G401 (cell line): ENCODE results near the gene ASF1A. TPM values are rescaled to one million over a fixed set of nuclear protein-coding genes. Genes with fewer than 3 reads are reported as not detected.

Experiments used
- DNase-seq: peaks from one replicate; pipeline ENCODE4 v3.0.0-alpha.2; 2015; ENCODE audit warnings: low spot score
- in situ Hi-C: cut with HindIII; loops from 2 replicates; pipeline ENCODE4 v1.10.0; 2016; ENCODE audit warnings: low sequenced_read_pairs, mixed read lengths
- total RNA-seq: library from RNA; depleted of rRNA; stranded (reverse); fragments of >200 nt; shearing (Covaris generic); gene quantifications from 2 replicates; pipeline ENCODE4 v1.2.3, GENCODE V29; 2014

Gene ASF1A
- total RNA-seq, 1 experiment from 2014 or later = 39.9 TPM

DNA sequence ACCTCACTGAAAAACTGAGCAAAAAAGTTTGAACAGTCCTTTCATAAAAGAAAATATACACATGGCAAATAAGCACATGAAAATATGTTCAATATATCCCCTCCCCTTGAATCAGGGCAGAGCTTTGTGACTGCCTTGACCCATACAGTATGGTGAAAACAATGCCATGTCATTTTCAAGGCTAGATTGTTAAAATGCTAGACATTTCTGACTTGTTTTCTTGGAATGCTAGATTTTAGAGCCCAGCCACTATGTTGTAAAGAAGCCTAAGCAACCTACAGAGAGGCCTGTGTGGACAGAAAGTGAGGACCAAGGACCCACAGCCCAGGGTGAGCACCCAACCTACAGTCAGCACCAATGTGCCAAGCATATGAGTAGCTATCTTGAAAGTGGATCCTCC, 17.1 kb upstream of the ASF1A start:
- DNase-seq = no peak
- in situ Hi-C loops = no loop called here

DNA sequence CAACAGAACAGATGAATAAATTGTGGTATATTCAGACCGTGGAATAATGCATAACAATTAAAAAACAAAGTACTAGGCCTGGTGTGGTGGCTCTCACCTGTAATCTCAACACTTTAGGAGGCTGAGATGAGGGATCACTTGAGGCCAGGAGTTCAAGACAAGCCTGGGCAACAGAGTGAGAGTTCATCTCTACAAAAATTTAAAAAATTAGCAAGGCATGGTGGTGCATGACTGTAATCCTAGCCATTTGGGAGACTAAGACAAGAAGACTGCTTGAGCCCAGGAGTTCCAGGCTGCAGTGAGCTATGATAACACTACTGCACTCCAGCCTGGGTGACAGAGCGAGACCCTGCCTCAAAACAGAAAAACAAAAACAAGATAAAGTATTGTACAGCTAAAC, 16.1 kb upstream of the ASF1A start:
- DNase-seq = no peak
- in situ Hi-C loops = no loop called here

DNA sequence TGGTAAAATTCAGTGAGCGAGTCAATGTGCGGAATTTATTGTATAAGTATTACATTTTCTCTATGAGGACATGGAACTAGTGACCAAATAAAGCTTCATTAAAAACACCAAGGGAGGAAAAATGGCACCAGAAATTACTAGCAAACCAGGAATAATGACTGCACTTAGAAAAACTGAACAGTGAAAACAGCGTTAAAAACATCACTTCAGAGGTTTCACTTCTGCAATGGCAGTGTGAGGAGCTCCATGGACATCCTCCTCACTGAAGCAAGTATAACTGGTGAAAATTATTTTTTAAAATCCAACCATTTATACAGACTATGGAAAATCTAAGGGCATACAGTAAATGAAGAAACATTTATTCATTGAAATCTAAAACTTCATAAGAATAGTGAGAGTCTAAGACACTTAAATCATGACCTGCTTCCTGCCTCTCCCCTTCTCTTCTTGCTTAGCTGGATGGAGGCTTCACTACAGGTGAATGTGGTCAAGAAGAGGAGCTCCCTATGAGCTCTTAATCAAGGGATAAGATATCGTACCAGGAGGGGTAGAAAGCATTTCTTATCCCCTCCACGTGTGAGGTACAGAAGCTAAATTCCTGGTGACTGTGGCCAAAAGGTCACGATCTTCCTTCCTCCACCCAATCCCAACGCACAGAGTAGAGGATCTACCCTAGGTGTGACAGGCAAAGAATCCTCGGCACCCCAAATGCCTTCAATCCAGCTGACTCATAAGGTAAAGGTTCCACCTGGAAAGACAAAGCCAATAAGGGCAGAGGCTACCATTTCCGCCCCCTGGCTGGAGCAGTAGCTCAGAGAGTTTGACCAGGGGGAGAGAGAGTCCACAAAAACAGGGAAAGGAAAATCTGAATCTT, 12.3 kb upstream of the ASF1A start:
- DNase-seq = no peak
- in situ Hi-C loops = no loop called here

DNA sequence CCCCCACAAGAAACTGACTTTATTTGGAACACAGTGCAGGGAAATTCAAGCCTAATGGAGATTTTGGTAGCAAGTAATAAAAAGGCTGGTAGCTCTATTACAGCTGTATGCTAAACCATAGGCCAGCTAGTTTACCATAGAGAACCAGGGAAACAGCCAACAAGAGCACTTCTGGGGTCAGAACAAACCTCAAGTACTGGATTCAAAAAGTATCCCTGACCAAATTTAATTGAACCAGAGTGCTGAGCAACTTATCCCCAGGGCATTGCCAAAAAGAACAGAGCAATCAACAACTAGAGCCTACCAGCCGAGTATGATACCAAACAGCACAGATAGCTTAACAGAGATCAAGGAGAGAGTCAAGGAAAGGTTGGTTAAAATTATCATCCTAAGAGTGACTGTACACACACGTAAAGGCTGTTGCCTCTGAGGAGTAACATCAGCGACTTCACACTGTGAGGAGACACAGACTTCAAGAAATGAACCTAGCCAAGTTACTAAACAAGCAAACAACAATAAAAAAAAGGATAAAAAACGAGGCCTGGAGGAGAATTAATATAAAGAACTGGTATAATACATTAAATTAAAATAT, 11.5 kb upstream of the ASF1A start:
- no peak for DNase-seq
- in situ Hi-C loops = no loop called here

DNA sequence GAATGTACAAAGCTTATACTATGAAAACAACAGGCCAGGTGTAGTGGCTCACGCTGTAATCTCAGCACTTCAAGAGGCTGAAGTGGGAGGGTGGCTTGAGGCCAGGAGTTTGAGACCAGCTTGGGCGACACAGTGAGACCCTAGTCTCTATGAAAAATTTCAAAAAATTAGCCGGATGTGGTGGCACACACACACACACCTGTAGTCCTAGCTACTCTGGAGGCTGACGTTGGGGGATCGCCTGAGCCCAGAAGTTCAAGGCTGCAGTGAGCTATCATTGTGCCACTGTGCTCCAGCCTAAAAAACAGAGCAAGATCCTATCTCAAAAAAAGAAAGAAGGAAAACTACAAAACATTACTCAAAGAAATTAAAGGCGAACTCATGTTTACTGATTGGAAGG, 7.3 kb upstream of the ASF1A start:
- no peak for DNase-seq
- in situ Hi-C loops = no loop called here

DNA sequence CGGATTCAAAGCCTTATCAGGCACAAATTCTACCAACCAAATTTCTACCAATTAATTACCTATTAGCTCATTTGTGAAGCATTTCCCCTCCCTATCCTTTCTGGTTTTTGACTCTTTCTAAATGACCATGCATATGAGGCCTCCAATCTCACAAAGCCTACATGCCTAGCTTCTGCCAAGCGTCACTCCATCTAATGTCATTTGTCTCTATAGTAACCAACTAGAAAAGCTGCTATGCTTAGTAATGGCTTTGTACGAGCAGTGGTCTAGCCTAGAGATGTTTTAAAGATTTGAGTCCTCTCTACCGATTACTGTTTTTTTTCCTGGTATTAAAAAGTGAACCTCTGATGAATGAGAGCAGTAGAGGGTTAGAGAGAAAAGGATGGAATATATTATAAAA, 4.8 kb upstream of the ASF1A start:
- no peak for DNase-seq
- in situ Hi-C loops = no loop called here

DNA sequence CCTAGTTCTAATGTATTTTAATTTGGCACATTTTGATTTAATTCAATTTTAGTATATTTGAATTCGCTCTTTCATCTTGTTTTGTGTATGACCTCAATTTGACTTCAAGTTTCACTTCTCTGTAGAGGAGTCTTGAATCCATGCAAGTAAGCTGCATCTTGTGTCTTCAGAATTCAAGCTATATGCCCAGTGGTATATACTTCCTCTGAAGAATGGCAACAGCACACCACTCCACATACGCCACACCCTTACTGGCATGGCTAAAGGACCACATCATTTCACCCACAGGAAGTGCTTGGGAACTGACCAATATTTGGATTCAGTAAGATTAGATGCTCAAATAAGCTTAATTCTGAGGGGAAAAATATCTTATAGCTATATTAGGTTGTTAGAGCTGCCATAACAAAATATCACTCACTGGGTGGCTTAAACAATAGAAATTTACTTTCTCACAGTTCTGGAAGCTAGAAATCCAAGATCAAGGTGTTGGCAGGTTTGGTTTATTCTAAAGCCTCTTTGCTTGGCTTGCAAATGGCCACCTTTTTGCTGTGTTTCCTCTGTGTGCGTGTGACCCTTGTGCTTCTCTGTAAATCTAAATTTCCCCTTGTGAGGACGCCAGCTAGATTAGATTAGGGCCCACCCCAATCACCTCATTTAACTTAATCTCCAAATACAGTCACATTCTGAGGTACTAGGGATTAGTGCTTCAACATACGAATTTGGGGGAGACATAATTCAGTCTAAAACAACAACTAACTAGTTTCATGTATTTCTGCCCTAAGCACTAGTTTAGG, 2.8 kb upstream of the ASF1A start:
- DNase-seq = no peak
- in situ Hi-C loops = no loop called here

DNA sequence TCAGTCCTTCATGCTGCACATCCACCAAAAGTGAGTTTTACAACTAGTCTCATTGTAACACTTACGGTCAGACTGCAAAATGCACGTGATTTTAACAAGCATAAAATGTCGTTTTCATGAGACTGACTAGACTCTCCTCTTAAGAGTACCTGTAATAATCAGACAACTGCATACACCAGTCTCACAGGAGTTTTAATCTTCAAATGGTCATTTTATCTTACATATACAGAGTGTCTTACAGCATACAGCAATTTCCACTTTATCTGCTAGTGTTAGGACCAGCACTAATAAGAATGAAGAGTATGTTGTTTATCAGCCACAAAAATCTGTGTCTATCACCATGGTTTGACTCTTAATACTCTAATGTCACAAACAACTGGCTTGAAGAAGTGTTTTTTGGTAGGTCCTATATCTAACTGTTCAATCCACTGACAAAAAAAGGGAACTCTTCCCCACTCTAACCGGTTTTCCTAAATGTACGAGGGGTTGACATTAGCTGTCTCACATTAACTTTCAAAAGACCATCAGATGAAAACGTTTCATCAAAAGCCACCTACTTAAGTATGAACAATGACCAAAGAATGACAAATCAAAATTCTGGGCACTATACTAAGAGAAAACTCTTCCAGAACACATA, 1.5 kb upstream of the ASF1A start:
- in situ Hi-C loops = no loop called here
- DNase-seq = peak; percentile 58

DNA sequence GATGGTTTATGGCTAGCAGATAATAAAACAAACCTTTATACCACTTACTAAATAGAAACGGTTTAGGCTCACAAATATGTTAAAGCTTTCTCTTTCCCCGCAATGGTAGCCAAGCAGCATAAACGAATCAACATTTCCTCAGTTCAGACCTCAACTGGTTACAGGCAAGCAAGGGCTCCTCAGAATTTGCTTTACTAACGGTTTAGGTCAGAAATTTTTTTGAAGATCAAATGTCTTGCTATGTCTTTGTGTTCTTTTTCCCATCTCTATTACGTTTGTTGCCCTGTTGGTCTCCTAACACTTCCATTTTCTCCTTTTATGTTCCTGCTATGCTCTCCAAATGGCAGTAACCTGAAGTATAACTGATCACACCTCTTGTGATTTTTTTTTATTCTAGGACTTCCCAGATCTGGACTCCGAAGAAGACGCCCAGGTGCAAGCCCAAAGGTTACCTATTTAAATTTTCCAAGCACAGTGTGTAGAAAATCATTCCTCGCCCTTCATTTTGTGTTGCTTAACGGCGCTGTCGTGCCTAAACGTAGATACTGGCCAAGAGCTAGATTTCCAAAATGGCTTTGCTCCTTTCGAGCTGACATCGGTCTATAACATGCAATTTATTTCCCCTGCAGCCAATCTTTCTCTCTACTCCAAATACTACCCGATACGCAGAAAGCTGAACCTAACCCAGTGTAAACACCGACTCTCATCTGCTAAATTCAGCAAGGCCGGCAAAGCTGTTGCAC, 717 bp upstream of the ASF1A start:
- peak; percentile 83 for DNase-seq
- in situ Hi-C loops = no loop called here

DNA sequence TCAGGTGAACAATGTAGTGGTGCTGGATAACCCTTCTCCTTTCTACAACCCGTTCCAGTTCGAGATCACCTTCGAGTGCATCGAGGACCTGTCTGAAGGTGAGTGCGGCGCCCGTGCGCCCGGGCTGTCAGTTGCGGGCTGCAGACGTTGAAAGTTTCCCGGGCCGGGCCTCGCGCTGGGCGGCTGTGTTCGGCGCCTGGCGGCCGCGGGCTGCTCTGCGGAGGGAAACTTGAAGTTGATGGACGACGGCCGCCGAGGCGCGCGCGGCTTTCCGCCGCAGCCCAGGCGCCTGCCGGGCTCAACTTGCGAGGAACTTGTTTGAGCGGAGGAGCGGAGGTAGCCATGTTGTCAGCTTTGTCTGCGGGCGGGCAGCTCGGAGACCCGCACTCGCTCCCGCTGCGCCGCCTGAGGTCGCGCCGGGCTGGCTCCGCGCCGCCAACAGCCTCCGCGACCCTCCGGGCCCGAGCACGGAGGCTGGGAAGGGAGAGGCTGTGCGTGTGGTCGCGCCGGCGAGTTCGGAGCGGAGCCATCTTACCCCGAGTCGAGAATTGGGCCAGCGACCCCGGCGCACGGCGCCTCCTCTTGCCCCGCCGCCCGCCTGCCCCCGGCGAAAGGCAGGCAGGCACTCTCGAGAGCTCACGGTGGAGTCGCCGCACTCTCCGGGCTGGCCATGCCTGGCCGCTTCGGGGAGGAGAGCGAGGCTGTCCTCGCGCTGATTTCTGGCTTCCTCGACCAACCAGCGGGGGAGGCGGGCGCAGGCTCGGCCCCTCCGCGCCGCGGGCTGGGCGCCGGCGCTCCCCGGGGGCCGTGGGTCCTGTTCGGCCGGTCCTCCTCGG, 691 bp downstream of the ASF1A start:
- in situ Hi-C loops = no loop called here
- DNase-seq = peak; percentile 52

DNA sequence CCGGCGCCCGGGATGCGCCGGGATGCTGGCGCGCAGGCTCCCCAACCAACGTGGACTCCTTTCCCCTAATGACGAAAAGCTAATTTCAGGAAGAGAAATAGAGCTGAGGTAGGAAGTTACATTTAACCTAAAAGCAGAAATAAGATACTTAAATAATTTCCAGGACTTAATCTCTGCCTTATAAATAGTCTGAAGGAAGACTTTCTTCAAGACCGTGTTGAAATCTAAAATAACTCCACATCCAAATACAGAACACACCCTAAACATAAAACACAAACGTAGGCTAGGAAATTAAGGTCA, 1.3 kb downstream of the ASF1A start:
- in situ Hi-C loops = no loop called here
- no peak for DNase-seq

DNA sequence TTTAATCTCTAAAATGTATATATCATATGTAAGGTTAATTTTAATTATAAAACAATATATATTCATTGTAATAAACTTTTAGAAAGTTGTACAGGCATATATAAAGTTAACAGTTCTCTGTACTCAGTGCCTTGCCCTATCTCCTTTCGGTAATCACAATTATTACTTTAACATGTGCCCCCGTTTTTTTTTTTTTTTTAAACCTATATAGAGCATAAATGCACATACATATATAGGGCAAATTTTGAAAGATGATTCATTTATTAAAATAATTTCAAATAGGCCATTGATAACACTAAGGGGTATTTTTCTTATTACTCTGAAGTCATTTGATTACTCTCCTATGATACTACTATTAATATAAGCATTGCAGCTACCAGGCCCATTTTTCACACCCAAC, 1.9 kb downstream of the ASF1A start:
- in situ Hi-C loops = no loop called here
- no peak for DNase-seq

DNA sequence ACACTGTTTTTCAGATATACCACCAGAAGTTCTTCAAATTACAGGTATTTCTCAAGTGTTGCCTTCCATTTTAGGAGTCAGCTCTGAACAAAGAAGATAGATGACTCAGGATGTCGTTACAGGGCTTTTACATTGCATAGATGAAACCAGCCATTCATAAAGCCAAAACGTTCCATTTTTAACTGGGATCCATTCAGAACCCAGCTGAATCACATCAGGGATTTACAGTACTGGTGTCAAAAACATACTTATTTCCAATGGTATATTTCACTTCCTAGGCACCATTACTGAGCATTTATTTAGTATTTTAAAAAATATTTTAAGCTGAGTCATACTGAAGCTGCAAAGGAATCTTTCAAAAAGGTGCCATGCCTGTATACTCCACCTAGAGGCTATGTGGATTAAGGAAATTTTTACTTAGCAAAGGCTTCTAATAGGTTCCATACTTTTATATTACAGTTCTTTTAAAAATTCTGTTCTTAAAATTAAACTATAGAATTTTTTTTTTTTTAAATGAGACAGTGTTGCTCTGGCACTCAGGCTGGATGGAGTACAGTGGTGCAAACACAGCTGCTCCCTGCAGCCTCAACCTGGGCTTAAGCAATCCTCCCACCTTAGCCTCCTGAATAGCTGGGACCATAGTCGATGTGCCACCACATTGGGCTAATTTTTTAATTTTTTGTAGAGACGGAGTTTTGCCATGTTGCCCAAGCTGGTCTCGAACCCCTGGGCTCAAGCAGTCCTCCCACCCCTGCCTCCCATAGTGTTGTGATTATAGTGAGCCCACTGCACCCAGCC, 2.6 kb downstream of the ASF1A start:
- in situ Hi-C loops = no loop called here
- peak; percentile 25 for DNase-seq

DNA sequence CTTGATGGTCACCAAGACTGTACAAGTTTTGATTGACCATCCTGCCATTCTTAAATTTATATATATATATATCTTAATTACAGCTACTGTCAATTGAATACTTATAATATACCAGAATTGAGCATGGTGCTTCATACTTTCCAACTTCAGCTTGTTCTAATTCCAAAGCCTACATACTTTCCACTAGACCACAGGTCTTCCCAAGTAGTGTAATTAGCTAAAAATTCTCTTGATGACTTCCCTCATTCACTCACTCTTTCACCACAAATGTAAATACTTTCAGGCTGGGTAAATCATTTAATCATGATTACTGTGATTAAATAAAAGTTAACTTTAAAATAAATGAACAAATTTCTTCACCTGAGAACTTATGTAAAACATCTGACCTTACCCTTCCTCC, 3.4 kb downstream of the ASF1A start:
- in situ Hi-C loops = no loop called here
- DNase-seq = no peak

DNA sequence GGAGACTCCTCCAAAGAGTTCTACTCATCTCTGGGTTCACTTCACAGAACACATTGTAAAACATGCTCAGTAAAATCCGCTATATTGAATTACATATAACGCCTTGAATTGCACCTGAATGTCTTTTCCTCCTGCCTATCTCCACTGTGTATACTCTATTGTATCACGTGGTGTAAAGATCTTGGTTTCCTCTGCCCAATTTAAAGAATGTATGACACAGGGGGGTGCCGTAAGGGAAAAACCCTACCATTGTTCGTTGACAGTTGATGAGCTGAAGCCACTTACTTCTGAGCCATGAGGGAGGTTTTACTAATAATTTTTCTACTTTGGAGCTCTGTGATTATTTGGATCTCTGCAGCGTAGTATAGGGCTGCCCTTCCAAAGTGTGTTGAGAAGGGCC, 6.0 kb downstream of the ASF1A start:
- in situ Hi-C loops = no loop called here
- DNase-seq = no peak

DNA sequence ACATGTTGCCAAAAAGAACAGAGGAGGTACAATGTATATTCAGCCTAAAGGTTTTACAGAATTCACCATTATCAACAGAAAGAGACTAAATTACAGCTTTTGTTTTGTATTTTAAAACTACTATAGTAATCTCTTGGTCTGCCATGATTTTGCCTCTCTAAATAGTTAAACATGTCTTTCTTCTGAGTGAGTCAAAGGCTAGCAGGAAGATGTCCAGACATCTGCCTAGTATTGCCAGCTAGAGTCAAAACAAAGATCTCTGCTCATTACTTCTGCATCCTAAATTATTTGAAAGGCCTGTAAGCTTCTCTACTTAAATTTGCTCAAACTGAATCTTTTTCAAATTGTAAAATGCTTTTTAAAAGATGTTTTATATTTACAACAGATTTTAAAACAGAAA, 8.8 kb downstream of the ASF1A start:
- DNase-seq = no peak
- in situ Hi-C loops = no loop called here

DNA sequence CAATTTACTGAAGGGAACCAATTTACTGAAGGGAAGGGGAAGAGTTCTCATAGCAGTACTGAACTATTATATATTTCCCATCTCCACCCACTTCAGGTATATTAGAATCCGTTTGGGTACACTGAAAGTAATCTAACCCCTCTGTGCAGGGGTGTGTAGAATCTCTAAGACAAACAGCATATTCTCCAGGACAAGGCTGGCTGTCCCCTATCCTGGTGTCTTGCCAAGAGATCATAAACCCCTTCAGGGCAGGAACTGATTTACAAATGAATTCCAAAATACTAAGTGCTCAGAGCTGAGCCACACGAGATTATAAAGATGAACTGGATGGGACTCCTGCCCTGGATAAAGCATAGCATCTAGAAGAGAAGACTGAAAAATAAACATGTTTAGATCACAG, 9.2 kb downstream of the ASF1A start:
- DNase-seq = no peak
- in situ Hi-C loops = no loop called here

DNA sequence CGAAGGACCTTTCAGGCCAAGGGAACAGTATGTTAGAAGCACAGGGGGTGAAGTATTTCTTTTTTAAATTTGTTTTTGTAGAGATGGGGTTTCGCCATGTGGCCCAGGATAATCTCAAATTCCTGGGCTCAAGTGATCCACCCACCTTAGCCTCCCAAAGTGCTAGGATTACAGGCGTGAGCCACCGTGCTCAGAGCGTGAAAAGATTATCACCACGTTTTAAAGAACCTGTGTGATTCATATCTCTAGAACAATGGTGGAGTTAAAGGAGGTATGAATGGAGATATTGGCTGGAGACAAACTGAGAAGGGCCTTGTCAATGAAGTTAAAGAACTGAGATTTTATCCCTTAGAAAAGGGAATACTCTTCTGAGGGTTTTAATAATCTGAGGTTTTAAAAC, 9.7 kb downstream of the ASF1A start:
- in situ Hi-C loops = no loop called here

More for the DNA sequence above, 9.7 kb downstream of the ASF1A start:
- no peak for DNase-seq
